Measurements from ENCODE around the gene ZNF44.

DNA sequence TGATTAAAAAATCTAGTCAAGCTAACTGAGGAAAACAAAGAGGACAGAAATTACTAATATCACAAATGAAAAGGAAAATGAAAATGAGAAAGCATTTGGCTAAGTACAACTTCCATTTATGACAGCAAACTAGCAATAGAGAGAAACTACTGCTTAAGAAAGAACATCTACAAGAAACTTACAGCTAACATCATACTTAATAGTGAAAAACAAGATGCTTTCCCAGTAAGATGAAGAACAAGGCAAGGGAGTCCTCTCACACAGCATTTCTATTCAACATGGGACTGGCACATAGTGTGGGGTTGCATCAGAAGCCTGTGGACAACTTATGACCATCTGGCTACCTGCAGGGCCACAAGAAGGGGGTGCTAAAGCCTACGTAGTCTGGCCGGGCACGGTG lies 39.3 kb downstream of the ZNF44 start:
- TF ChIP-seq, protein P1, sequence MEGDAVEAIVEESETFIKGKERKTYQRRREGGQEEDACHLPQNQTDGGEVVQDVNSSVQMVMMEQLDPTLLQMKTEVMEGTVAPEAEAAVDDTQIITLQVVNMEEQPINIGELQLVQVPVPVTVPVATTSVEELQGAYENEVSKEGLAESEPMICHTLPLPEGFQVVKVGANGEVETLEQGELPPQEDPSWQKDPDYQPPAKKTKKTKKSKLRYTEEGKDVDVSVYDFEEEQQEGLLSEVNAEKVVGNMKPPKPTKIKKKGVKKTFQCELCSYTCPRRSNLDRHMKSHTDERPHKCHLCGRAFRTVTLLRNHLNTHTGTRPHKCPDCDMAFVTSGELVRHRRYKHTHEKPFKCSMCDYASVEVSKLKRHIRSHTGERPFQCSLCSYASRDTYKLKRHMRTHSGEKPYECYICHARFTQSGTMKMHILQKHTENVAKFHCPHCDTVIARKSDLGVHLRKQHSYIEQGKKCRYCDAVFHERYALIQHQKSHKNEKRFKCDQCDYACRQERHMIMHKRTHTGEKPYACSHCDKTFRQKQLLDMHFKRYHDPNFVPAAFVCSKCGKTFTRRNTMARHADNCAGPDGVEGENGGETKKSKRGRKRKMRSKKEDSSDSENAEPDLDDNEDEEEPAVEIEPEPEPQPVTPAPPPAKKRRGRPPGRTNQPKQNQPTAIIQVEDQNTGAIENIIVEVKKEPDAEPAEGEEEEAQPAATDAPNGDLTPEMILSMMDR (IDR thresholded peaks at IDR 0.05), result no peak
- TF ChIP-seq, protein P2, sequence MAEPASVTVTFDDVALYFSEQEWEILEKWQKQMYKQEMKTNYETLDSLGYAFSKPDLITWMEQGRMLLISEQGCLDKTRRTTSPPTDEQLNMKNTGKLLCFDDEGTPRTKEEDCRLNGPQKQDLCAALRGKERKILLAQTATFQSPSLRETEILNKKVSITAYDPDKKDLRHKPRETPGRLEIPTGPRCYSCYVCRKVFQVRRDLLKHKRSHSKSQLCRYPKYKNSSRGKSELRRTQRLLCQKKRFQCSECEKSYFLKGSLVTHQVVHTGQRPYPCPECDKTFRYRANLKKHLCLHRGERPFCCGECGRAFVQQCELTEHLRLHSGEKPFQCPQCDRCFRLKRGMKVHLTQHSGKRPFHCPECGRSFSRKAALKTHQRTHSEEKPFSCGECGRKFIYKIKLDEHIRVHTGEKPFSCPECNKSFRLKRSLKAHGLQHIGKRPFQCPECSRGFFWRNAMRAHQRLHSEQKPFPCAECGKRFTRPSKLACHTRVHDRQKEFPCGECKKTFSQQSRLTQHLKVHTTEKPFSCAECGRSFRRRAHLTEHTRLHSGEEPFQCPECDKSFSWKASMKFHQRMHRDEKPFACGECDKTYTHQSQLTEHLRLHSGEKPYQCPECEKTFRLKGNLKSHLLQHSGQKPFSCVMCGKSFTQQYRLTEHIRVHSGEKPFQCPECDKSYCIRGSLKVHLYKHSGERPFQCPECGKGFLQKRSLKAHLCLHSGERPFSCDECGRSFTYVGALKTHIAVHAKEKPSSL (CRISPR knock-in tag; conservative IDR thresholded peaks at IDR 0.05), result no peak
- TF ChIP-seq, protein P3, sequence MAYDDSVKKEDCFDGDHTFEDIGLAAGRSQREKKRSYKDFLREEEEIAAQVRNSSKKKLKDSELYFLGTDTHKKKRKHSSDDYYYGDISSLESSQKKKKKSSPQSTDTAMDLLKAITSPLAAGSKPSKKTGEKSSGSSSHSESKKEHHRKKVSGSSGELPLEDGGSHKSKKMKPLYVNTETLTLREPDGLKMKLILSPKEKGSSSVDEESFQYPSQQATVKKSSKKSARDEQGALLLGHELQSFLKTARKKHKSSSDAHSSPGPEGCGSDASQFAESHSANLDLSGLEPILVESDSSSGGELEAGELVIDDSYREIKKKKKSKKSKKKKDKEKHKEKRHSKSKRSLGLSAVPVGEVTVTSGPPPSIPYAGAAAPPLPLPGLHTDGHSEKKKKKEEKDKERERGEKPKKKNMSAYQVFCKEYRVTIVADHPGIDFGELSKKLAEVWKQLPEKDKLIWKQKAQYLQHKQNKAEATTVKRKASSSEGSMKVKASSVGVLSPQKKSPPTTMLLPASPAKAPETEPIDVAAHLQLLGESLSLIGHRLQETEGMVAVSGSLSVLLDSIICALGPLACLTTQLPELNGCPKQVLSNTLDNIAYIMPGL (CRISPR knock-in tag; IDR thresholded peaks at IDR 0.05), result no peak
- TF ChIP-seq FOXJ3 (CRISPR knock-in tag; IDR thresholded peaks at IDR 0.05; ENCODE audit: borderline replicate concordance) (no peak), NR3C1 (CRISPR knock-in tag; conservative IDR thresholded peaks at IDR 0.05; ENCODE audit: low read depth) (no peak), ZNF263 (CRISPR knock-in tag; IDR thresholded peaks at IDR 0.05; ENCODE audit: low read depth) (no peak)
- TF ChIP-seq, protein P4, sequence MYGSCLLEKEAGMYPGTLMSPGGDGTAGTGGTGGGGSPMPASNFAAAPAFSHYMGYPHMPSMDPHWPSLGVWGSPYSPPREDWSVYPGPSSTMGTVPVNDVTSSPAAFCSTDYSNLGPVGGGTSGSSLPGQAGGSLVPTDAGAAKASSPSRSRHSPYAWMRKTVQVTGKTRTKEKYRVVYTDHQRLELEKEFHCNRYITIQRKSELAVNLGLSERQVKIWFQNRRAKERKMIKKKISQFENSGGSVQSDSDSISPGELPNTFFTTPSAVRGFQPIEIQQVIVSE (CRISPR knock-in tag; IDR thresholded peaks at IDR 0.05; ENCODE audit: borderline replicate concordance), result no peak
- TF ChIP-seq, protein P5, sequence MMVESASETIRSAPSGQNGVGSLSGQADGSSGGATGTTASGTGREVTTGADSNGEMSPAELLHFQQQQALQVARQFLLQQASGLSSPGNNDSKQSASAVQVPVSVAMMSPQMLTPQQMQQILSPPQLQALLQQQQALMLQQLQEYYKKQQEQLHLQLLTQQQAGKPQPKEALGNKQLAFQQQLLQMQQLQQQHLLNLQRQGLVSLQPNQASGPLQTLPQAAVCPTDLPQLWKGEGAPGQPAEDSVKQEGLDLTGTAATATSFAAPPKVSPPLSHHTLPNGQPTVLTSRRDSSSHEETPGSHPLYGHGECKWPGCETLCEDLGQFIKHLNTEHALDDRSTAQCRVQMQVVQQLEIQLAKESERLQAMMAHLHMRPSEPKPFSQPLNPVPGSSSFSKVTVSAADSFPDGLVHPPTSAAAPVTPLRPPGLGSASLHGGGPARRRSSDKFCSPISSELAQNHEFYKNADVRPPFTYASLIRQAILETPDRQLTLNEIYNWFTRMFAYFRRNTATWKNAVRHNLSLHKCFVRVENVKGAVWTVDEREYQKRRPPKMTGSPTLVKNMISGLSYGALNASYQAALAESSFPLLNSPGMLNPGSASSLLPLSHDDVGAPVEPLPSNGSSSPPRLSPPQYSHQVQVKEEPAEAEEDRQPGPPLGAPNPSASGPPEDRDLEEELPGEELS (CRISPR knock-in tag; IDR thresholded peaks at IDR 0.05), result no peak
- TF ChIP-seq, protein P6, sequence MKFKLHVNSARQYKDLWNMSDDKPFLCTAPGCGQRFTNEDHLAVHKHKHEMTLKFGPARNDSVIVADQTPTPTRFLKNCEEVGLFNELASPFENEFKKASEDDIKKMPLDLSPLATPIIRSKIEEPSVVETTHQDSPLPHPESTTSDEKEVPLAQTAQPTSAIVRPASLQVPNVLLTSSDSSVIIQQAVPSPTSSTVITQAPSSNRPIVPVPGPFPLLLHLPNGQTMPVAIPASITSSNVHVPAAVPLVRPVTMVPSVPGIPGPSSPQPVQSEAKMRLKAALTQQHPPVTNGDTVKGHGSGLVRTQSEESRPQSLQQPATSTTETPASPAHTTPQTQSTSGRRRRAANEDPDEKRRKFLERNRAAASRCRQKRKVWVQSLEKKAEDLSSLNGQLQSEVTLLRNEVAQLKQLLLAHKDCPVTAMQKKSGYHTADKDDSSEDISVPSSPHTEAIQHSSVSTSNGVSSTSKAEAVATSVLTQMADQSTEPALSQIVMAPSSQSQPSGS (CRISPR knock-in tag; IDR thresholded peaks at IDR 0.05; ENCODE audit: borderline replicate concordance, low read depth), result no peak
- TF ChIP-seq, protein P7, sequence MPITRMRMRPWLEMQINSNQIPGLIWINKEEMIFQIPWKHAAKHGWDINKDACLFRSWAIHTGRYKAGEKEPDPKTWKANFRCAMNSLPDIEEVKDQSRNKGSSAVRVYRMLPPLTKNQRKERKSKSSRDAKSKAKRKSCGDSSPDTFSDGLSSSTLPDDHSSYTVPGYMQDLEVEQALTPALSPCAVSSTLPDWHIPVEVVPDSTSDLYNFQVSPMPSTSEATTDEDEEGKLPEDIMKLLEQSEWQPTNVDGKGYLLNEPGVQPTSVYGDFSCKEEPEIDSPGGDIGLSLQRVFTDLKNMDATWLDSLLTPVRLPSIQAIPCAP (CRISPR knock-in tag; IDR thresholded peaks at IDR 0.05), result no peak
- TF ChIP-seq, protein P8, sequence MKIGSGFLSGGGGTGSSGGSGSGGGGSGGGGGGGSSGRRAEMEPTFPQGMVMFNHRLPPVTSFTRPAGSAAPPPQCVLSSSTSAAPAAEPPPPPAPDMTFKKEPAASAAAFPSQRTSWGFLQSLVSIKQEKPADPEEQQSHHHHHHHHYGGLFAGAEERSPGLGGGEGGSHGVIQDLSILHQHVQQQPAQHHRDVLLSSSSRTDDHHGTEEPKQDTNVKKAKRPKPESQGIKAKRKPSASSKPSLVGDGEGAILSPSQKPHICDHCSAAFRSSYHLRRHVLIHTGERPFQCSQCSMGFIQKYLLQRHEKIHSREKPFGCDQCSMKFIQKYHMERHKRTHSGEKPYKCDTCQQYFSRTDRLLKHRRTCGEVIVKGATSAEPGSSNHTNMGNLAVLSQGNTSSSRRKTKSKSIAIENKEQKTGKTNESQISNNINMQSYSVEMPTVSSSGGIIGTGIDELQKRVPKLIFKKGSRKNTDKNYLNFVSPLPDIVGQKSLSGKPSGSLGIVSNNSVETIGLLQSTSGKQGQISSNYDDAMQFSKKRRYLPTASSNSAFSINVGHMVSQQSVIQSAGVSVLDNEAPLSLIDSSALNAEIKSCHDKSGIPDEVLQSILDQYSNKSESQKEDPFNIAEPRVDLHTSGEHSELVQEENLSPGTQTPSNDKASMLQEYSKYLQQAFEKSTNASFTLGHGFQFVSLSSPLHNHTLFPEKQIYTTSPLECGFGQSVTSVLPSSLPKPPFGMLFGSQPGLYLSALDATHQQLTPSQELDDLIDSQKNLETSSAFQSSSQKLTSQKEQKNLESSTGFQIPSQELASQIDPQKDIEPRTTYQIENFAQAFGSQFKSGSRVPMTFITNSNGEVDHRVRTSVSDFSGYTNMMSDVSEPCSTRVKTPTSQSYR (CRISPR knock-in tag; IDR thresholded peaks at IDR 0.05), result no peak
- TF ChIP-seq, protein P9, sequence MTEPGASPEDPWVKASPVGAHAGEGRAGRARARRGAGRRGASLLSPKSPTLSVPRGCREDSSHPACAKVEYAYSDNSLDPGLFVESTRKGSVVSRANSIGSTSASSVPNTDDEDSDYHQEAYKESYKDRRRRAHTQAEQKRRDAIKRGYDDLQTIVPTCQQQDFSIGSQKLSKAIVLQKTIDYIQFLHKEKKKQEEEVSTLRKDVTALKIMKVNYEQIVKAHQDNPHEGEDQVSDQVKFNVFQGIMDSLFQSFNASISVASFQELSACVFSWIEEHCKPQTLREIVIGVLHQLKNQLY (CRISPR knock-in tag; IDR thresholded peaks at IDR 0.05), result no peak
